ENCODE measurements around the gene NKX2-4. TPM values are rescaled to one million over a fixed set of nuclear protein-coding genes. Genes with fewer than 3 reads are reported as not detected.
A peak's percentile ranks its signal among the peaks of the same experiment; 100 is the strongest.

Gene NKX2-4
- total and polyA plus RNA-seq, 2 of the 4 experiments (the other 2 are of a cell fraction): not detected

DNA sequence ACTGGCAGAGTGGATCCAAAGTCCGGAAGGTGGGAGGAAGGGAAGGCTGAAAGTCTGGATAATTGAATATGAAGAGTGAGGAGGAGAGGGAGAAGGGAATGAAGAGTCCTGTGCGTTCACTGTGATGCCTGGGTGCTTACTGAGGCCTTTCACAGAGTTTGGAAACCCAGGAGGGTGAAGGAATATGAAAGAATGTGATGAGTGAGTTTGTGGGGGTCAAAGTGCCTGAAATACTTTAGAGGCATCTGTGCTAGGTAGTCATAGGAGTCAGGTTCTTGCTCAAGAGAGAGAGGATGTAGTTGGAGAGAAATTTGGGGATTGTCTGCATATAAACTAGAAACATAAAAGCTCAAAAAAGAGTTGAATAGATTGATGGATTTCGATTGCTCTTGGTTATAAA, 20.7 kb downstream of the NKX2-4 start:
- no TSS peak for BruUV-seq (replicated peaks)
- no peak overlapping the region for H3K14ac ChIP-seq (replicated peaks; ENCODE audit: low read depth, low read length)
- H2BK15ac ChIP-seq (ENCODE audit: low read depth, low read length): no peak overlapping the region
- H3K9me1 ChIP-seq (ENCODE audit: insufficient read depth, low read length): peaks cover 9% of the 10 kb centered on the region; the same call in 1 of the 2 replicates
- in situ Hi-C loops (cut with MboI; ENCODE audit: low sequenced_read_pairs): no loop called here
- no peak overlapping the region for H3K4ac ChIP-seq (ENCODE audit: low read depth, low read length)
- H3K9ac ChIP-seq (ENCODE audit: low read depth, low read length): no peak overlapping the region
- no peak overlapping the region for H2BK120ac ChIP-seq (ENCODE audit: low read depth, low read length)
- ChIA-PET POLR2A (ENCODE audit: unreplicated experiment) (no interaction called here), CTCF (no interaction called here)
- no peak overlapping the region for H3K56ac ChIP-seq (ENCODE audit: extremely low read depth, insufficient read depth, low read length)
- H4K20me1 ChIP-seq (ENCODE audit: insufficient read depth, low read length): peaks cover 14% of the 10 kb centered on the region; the same call in 1 of the 2 replicates
- intact Hi-C loops (cut with micrococcal nuclease): no loop called here
- dilution Hi-C loops (cut with HindIII; ENCODE audit: low sequenced_read_pairs, unreplicated experiment): no loop called here
- peaks cover 10% of the 10 kb centered on the region for H3K36me3 ChIP-seq (ENCODE audit: control insufficient read depth, insufficient read depth, low read length)
- H4K5ac ChIP-seq (ENCODE audit: low read depth, low read length): no peak overlapping the region
- no peak overlapping the region for H4K91ac ChIP-seq (ENCODE audit: insufficient read depth, low read depth, low read length)
- no peak overlapping the region for H3K27ac ChIP-seq (ENCODE audit: insufficient read depth, low read length)
- no peak overlapping the region for H2AK5ac ChIP-seq (ENCODE audit: low read depth, low read length)
- no peak overlapping the region for H2BK5ac ChIP-seq (ENCODE audit: low read depth, low read length, poor library complexity, severe bottlenecking)
- WGBS, 2 experiments (ENCODE audit: extremely low coverage in 2 of 2, insufficient read length in 1 of 2): 100% methylated on average over 2 of the region's 3 CpGs; no CpG with 5 or more reads in 1 of the 2 experiments
- ATAC-seq (ENCODE audit: low read depth): no peak
- H3K27me3 ChIP-seq (ENCODE audit: control insufficient read depth, insufficient read depth, low read length): no peaks in the 10 kb centered on the region
- H3K79me1 ChIP-seq (ENCODE audit: low read depth in 1 of 2, low read length in 2 of 2): peaks cover 17 to 42% of the 10 kb centered on the region in 2 experiments; a peak in 3 of 4 replicates
- H2AK9ac ChIP-seq (replicated peaks; ENCODE audit: low read depth, low read length, poor library complexity): no peak overlapping the region
- H3K23ac ChIP-seq (ENCODE audit: low read depth, low read length): no peak overlapping the region
- no peak overlapping the region for H3K4me3 ChIP-seq (ENCODE audit: insufficient read depth, low read depth, low read length)
- no peak overlapping the region for H3K4me2 ChIP-seq (ENCODE audit: low read depth, low read length)
- 0 out of 2 replicates have a peak, but pooled peaks cover 2% of the 10 kb centered on the region for H3K4me1 ChIP-seq (ENCODE audit: control insufficient read depth, insufficient read depth, low read length)
- peak; percentile 13 for DNase-seq
- no peak overlapping the region for H3K18ac ChIP-seq (ENCODE audit: low read depth, low read length)
- TF ChIP-seq CTCF (conservative IDR thresholded peaks at IDR 0.05; ENCODE audit: low read depth, low read length) (no peak), BHLHE40 (IDR thresholded peaks at IDR 0.05; ENCODE audit: low read depth, low read length) (no peak), MAFK (IDR thresholded peaks at IDR 0.05; ENCODE audit: low read depth, low read length) (no peak), RCOR1 (IDR thresholded peaks at IDR 0.05; ENCODE audit: insufficient replicate concordance, low read length) (no peak), CEBPB (IDR thresholded peaks at IDR 0.05; ENCODE audit: low read depth, low read length) (no peak), MXI1 (IDR thresholded peaks at IDR 0.05; ENCODE audit: borderline replicate concordance, low read depth, low read length) (no peak), NFE2L2 (IDR thresholded peaks at IDR 0.05; ENCODE audit: low read depth, low read length) (no peak), MAZ (IDR thresholded peaks at IDR 0.05; ENCODE audit: borderline replicate concordance, low read depth, low read length) (no peak), USF2 (IDR thresholded peaks at IDR 0.05; ENCODE audit: low read depth, low read length) (no peak), ELK1 (IDR thresholded peaks at IDR 0.05; ENCODE audit: borderline replicate concordance, low read depth, low read length) (no peak), FOS (IDR thresholded peaks at IDR 0.05; ENCODE audit: low read depth, low read length) (no peak), RFX5 (IDR thresholded peaks at IDR 0.05; ENCODE audit: low read depth, low read length) (no peak), CHD1 (IDR thresholded peaks at IDR 0.05; ENCODE audit: low read depth, low read length) (no peak)
- no peak overlapping the region for H4K8ac ChIP-seq (ENCODE audit: low read depth in 2 of 2, low read length in 2 of 2)
- no peak overlapping the region for H2AFZ ChIP-seq (replicated peaks; ENCODE audit: low read length, poor library complexity)
- H3K9me3 ChIP-seq (ENCODE audit: control insufficient read depth, insufficient read depth, low read length): no peaks in the 10 kb centered on the region
- H2BK20ac ChIP-seq (ENCODE audit: low read depth, low read length): no peak overlapping the region

All from IMR-90 (cell line).